ENCODE measurements around the gene ADGRF5. TPM values are rescaled to one million over a fixed set of nuclear protein-coding genes. Genes with fewer than 3 reads are reported as not detected.

ADGRF5 gene
- total and polyA plus RNA-seq, 10 donors = 5.2 to 129 (median 82.3) TPM

GRCh38 chr6:46917002-46917545, 4.7 kb downstream of the ADGRF5 start:
- intact Hi-C loops (cut with DNase I; ENCODE audit: low total_unique reads) = no loop called here
- peak overlapping the region in 1 of 8 donors; percentile 68 for H3K4me3 ChIP-seq
- no peak for TF ChIP-seq CTCF (IDR thresholded peaks at IDR 0.05 in 8 of 11, conservative IDR thresholded peaks at IDR 0.05 in 3 of 11)
- no peak for TF ChIP-seq POLR2AphosphoS5 (IDR thresholded peaks at IDR 0.05)
- no peak for TF ChIP-seq POLR2A (IDR thresholded peaks at IDR 0.05)
- 66 to 89% (median 79%) methylated on average over 3 of the region's 3 CpGs for WGBS, 5 donors
- peaks cover 0 to 44% (median 5%) of the 10 kb centered on the region in 6 donors for H3K4me1 ChIP-seq
- no peaks in the 10 kb centered on the region for H3K36me3 ChIP-seq
- H3K27ac ChIP-seq = no peak overlapping the region
- no peaks in the 10 kb centered on the region for H3K27me3 ChIP-seq (replicated peaks in 1 of 7)
- DNase-seq = no peak
- H3K9me3 ChIP-seq = no peaks in the 10 kb centered on the region

- intact Hi-C loops (cut with DNase I; ENCODE audit: low total_unique reads) = no loop called here
- H3K36me3 ChIP-seq = no peaks in the 10 kb centered on the region
- H3K4me1 ChIP-seq = peaks cover 0 to 51% (median 5%) of the 10 kb centered on the region in 6 donors
- WGBS, 5 donors = 65 to 83% (median 80%) methylated on average over 4 of the region's 4 CpGs
- TF ChIP-seq POLR2A (IDR thresholded peaks at IDR 0.05) (no peak), POLR2AphosphoS5 (IDR thresholded peaks at IDR 0.05) (no peak), CTCF (IDR thresholded peaks at IDR 0.05 in 8 of 11, conservative IDR thresholded peaks at IDR 0.05 in 3 of 11) (no peak)
- H3K27ac ChIP-seq = peak overlapping the region in 2 of 8 donors; percentile 8 to 16
- DNase-seq = no peak
- no peaks in the 10 kb centered on the region for H3K9me3 ChIP-seq
- no peaks in the 10 kb centered on the region for H3K27me3 ChIP-seq (replicated peaks in 1 of 7)
- H3K4me3 ChIP-seq = no peak overlapping the region
These were observed 5.9 kb downstream of the ADGRF5 start for GRCh38 chr6:46915866-46916265.

GRCh38 chr6:46915380-46915779, 6.4 kb downstream of the ADGRF5 start:
- H3K36me3 ChIP-seq = no peaks in the 10 kb centered on the region
- no peaks in the 10 kb centered on the region for H3K9me3 ChIP-seq
- no peak overlapping the region for H3K4me3 ChIP-seq
- TF ChIP-seq CTCF (IDR thresholded peaks at IDR 0.05 in 8 of 11, conservative IDR thresholded peaks at IDR 0.05 in 3 of 11) (no peak), POLR2AphosphoS5 (IDR thresholded peaks at IDR 0.05) (no peak), POLR2A (IDR thresholded peaks at IDR 0.05) (no peak)
- H3K27me3 ChIP-seq (replicated peaks in 1 of 7) = no peaks in the 10 kb centered on the region
- DNase-seq = no peak
- intact Hi-C loops (cut with DNase I; ENCODE audit: low total_unique reads) = no loop called here
- H3K4me1 ChIP-seq = peaks cover 0 to 52% (median 5%) of the 10 kb centered on the region in 6 donors
- H3K27ac ChIP-seq = peak overlapping the region in 1 of 8 donors; percentile 2

GRCh38 chr6:46914279-46914810, 7.4 kb downstream of the ADGRF5 start:
- peak overlapping the region in 1 of 8 donors; percentile 2 for H3K27ac ChIP-seq
- 83 to 94% (median 87%) methylated on average over 4 of the region's 4 CpGs for WGBS, 5 donors
- H3K9me3 ChIP-seq = no peaks in the 10 kb centered on the region
- no peak for TF ChIP-seq CTCF (IDR thresholded peaks at IDR 0.05 in 8 of 11, conservative IDR thresholded peaks at IDR 0.05 in 3 of 11)
- TF ChIP-seq POLR2AphosphoS5 (IDR thresholded peaks at IDR 0.05) = no peak
- TF ChIP-seq POLR2A (IDR thresholded peaks at IDR 0.05) = no peak
- H3K36me3 ChIP-seq = no peaks in the 10 kb centered on the region
- H3K4me3 ChIP-seq = no peak overlapping the region
- intact Hi-C loops (cut with DNase I; ENCODE audit: low total_unique reads) = no loop called here
- H3K27me3 ChIP-seq (replicated peaks in 1 of 7) = no peaks in the 10 kb centered on the region
- H3K4me1 ChIP-seq = peaks cover 0 to 60% (median 5%) of the 10 kb centered on the region in 6 donors
- DNase-seq = no peak
